ENCODE results near the gene CLIC1. TPM values are rescaled to one million over a fixed set of nuclear protein-coding genes. Genes with fewer than 3 reads are reported as not detected.

Gene CLIC1
- total RNA-seq, 1 donor from 2014 or later = 234 TPM

- peaks cover 29% of the 10 kb centered on the region for H3K4me1 Mint-ChIP-seq
- peaks cover 28% of the 10 kb centered on the region for H3K36me3 Mint-ChIP-seq
- H3K27me3 Mint-ChIP-seq (ENCODE audit: insufficient read depth, low read depth) = peaks cover 4% of the 10 kb centered on the region
- Histone ChIP-seq H3K4me3 (no peak overlapping the region), H3K27me3 (no peaks in the 10 kb centered on the region), H3K27ac (peak overlapping the region; percentile 42), H3K9me3 (ENCODE audit: low read depth) (no peaks in the 10 kb centered on the region), H4K20me1 (ENCODE audit: low read depth) (no peaks in the 10 kb centered on the region), H3K79me2 (ENCODE audit: low read depth) (no peaks in the 10 kb centered on the region), H2AFZ (replicated peaks) (no peak overlapping the region), H3K9ac (no peak overlapping the region), H3F3A (ENCODE audit: low read depth) (peaks cover 18% of the 10 kb centered on the region), H3K4me2 (peak overlapping the region; percentile 58), H3K36me3 (no peaks in the 10 kb centered on the region), H3K4me1 (peaks cover 23% of the 10 kb centered on the region)
- peak overlapping the region; percentile 54 for H3K4me3 Mint-ChIP-seq
- TF ChIP-seq EZH2 (IDR thresholded peaks at IDR 0.05) = no peak
- no peak for TF ChIP-seq EZH2phosphoT487 (IDR thresholded peaks at IDR 0.05)
- no peak for TF ChIP-seq CTCF (IDR thresholded peaks at IDR 0.05)
- H3K27ac Mint-ChIP-seq = peak overlapping the region; percentile 86
- no peaks in the 10 kb centered on the region for H3K9me3 Mint-ChIP-seq
- DNase-seq (ENCODE audit: low spot score) = no peak
These were observed 27.9 kb upstream of the CLIC1 start for GRCh38 chr6:31764198-31764597.

- Histone ChIP-seq H3K4me1 (peaks cover 23% of the 10 kb centered on the region), H3K4me3 (no peak overlapping the region), H3K36me3 (no peaks in the 10 kb centered on the region), H3K79me2 (ENCODE audit: low read depth) (no peaks in the 10 kb centered on the region), H2AFZ (replicated peaks) (no peak overlapping the region), H3K9ac (no peak overlapping the region), H3K9me3 (ENCODE audit: low read depth) (no peaks in the 10 kb centered on the region), H3K4me2 (peak overlapping the region; percentile 73), H4K20me1 (ENCODE audit: low read depth) (no peaks in the 10 kb centered on the region), H3K27me3 (no peaks in the 10 kb centered on the region), H3F3A (ENCODE audit: low read depth) (peaks cover 18% of the 10 kb centered on the region), H3K27ac (peak overlapping the region; percentile 67)
- peaks cover 34% of the 10 kb centered on the region for H3K36me3 Mint-ChIP-seq
- H3K4me3 Mint-ChIP-seq = peak overlapping the region; percentile 54
- peak; percentile 88 for DNase-seq (ENCODE audit: low spot score)
- H3K27me3 Mint-ChIP-seq (ENCODE audit: insufficient read depth, low read depth) = peaks cover 4% of the 10 kb centered on the region
- peaks cover 29% of the 10 kb centered on the region for H3K4me1 Mint-ChIP-seq
- TF ChIP-seq CTCF (IDR thresholded peaks at IDR 0.05) (no peak), EZH2phosphoT487 (IDR thresholded peaks at IDR 0.05) (no peak), EZH2 (IDR thresholded peaks at IDR 0.05) (no peak)
- H3K9me3 Mint-ChIP-seq = no peaks in the 10 kb centered on the region
- peak overlapping the region; percentile 86 for H3K27ac Mint-ChIP-seq
These were observed 27.2 kb upstream of the CLIC1 start for GRCh38 chr6:31763619-31763940.

- H3K27ac Mint-ChIP-seq = peak overlapping the region; percentile 96
- no peaks in the 10 kb centered on the region for H4K20me1 ChIP-seq (ENCODE audit: low read depth)
These were observed 26.7 kb upstream of the CLIC1 start for GRCh38 chr6:31762878-31763618.

More at GRCh38 chr6:31762878-31763618, 26.7 kb upstream of the CLIC1 start:
- Histone ChIP-seq H2AFZ (replicated peaks) (no peak overlapping the region), H3K27ac (peak overlapping the region; percentile 67), H3K4me2 (peak overlapping the region; percentile 73), H3K4me3 (no peak overlapping the region), H3K79me2 (ENCODE audit: low read depth) (no peaks in the 10 kb centered on the region), H3K27me3 (no peaks in the 10 kb centered on the region), H3K4me1 (peaks cover 23% of the 10 kb centered on the region), H3K9ac (no peak overlapping the region), H3F3A (ENCODE audit: low read depth) (peaks cover 18% of the 10 kb centered on the region), H3K36me3 (no peaks in the 10 kb centered on the region), H3K9me3 (ENCODE audit: low read depth) (no peaks in the 10 kb centered on the region)
- peaks cover 38% of the 10 kb centered on the region for H3K36me3 Mint-ChIP-seq
- no peaks in the 10 kb centered on the region for H3K9me3 Mint-ChIP-seq
- DNase-seq (ENCODE audit: low spot score) = no peak
- H3K4me3 Mint-ChIP-seq = peak overlapping the region; percentile 54
- H3K27me3 Mint-ChIP-seq (ENCODE audit: insufficient read depth, low read depth) = peaks cover 4% of the 10 kb centered on the region
- TF ChIP-seq EZH2phosphoT487 (IDR thresholded peaks at IDR 0.05) (no peak), CTCF (IDR thresholded peaks at IDR 0.05) (no peak), EZH2 (IDR thresholded peaks at IDR 0.05) (no peak)
- peaks cover 29% of the 10 kb centered on the region for H3K4me1 Mint-ChIP-seq

All from neural progenitor cell (in vitro differentiated cells).